Right kidney (tissue), 1 donor: ENCODE results near the gene ARID1B.

ENCODE experiments used
- DNase-seq: peaks from one replicate; pipeline ENCODE4 v3.0.0-alpha.2; 2016

ARID1B gene

GRCh38 chr6:157101166-157101565, 324.0 kb downstream of the ARID1B start:
- no peak for DNase-seq

GRCh38 chr6:157104803-157105202, 327.6 kb downstream of the ARID1B start:
- DNase-seq: no peak

- no peak for DNase-seq
Observed at GRCh38 chr6:157106487-157106886, 329.3 kb downstream of the ARID1B start.

GRCh38 chr6:157107571-157107914, 330.4 kb downstream of the ARID1B start:
- DNase-seq: no peak

GRCh38 chr6:157107915-157108651, 330.9 kb downstream of the ARID1B start:
- no peak for DNase-seq

- no peak for DNase-seq
Observed at GRCh38 chr6:157108923-157109322, 331.7 kb downstream of the ARID1B start.

GRCh38 chr6:157110607-157111006, 333.4 kb downstream of the ARID1B start:
- DNase-seq: no peak

GRCh38 chr6:157113389-157113788, 336.2 kb downstream of the ARID1B start:
- DNase-seq: no peak

GRCh38 chr6:157116426-157116825, 339.2 kb downstream of the ARID1B start:
- DNase-seq: no peak

- DNase-seq: no peak
Observed at GRCh38 chr6:157117431-157118095, 340.4 kb downstream of the ARID1B start.

- no peak for DNase-seq
Observed at GRCh38 chr6:157119502-157120027, 342.4 kb downstream of the ARID1B start.

GRCh38 chr6:157120534-157121232, 343.5 kb downstream of the ARID1B start:
- no peak for DNase-seq

- no peak for DNase-seq
Observed at GRCh38 chr6:157121897-157122296, 344.7 kb downstream of the ARID1B start.

GRCh38 chr6:157123234-157123633, 346.1 kb downstream of the ARID1B start:
- no peak for DNase-seq

GRCh38 chr6:157124485-157125254, 347.5 kb downstream of the ARID1B start:
- no peak for DNase-seq

GRCh38 chr6:157125531-157125930, 348.4 kb downstream of the ARID1B start:
- DNase-seq: no peak

GRCh38 chr6:157126183-157127098, 349.3 kb downstream of the ARID1B start:
- no peak for DNase-seq

GRCh38 chr6:157128235-157128775, 351.1 kb downstream of the ARID1B start:
- no peak for DNase-seq

- DNase-seq: no peak
Observed at GRCh38 chr6:157131250-157131649, 354.1 kb downstream of the ARID1B start.

- DNase-seq: no peak
Observed at GRCh38 chr6:157133856-157134255, 356.7 kb downstream of the ARID1B start.
